Occipital lobe (tissue), 2 donors: ENCODE results near the gene CASP8. TPM values are rescaled to one million over a fixed set of nuclear protein-coding genes. Genes with fewer than 3 reads are reported as not detected.
"Not testable (repeated sequence)": the region's sequence is repeated elsewhere in the genome, so short reads cannot be mapped to it uniquely, and the experiment has no call there.

Experiments
- DNase-seq: peaks from one replicate; lab custom pipeline; 2025; lab: John Stamatoyannopoulos, UW
- total RNA-seq: library from RNA; depleted of rRNA; stranded (reverse); fragments of >200 nt; gene quantifications from one replicate; pipeline ENCODE4 v1.2.3, GENCODE V29; 2014

The CASP8 gene
- total RNA-seq, 1 donor from 2014 or later = 2.2 TPM

DNA sequence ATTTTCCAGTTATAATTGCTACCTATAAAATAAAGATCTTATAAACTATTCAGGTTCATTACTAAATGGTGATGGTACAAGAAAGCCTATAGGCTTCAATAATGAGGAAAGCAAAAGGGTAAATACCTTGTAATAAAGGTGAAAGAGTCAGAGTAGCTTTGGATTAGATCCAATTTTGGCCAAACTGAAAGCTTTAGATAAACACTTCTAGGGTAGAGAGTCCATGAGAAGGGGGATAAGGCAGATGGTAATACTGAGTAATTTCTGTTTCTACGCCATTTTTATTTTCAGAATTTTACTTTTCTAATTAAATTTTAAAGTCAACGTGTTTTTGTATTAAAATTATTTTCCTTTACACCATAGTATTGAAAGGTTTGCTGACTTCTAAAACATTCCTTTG lies 9.4 kb downstream of the CASP8 start:
- DNase-seq = no peak

DNA sequence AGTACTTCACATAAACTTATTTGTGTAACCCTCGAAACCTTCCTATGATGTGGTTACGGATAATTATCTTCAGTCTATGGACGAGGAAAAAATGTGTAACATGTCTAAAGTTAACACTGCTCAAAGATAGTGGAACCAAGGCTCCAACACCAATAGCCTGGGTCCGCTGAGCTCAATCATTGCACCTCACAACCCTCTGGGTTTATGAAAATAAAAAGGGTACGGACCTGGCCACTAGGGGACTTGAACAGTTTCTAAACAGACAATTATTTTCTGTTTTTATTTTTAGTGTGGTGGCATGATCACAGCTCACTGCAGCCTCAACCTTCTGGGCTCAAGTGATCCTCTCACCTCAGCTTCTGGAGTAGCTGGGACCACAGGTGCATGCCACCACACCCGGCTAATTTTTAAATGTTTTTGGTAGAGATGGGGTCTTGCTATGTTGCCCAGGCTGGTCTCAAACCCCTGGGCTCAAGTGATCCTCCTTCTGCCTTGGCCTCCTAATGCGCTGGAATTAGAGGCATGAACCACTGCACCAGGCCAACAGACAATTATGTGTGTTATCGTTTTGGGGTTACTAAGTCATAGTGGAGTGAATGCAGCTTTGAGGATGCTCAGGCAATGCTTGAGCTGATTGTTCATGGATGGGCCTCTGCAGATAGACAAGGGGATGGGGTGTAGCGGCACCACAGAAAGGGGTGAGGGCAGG lies 10.1 kb downstream of the CASP8 start:
- no peak for DNase-seq

DNA sequence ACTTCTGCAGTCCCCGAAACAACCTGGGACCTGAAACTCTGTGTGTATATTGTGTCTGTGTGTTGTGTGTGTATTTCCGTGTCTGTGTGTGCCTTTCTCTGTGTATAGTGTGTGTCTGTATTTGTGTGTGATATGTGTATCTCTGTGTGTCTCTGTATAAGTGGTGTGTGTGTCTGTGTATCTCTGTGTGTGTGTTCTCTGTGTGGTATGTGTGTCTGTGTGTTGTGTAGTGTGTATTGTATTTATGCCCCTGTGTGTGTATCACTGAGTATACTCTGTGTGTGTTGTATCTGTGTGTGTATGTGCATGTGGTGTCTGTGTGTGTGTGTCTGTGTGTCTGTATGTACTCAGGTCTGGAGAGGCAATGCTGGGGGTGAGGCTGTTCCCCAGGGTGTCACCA lies 11.6 kb downstream of the CASP8 start:
- DNase-seq = no peak

DNA sequence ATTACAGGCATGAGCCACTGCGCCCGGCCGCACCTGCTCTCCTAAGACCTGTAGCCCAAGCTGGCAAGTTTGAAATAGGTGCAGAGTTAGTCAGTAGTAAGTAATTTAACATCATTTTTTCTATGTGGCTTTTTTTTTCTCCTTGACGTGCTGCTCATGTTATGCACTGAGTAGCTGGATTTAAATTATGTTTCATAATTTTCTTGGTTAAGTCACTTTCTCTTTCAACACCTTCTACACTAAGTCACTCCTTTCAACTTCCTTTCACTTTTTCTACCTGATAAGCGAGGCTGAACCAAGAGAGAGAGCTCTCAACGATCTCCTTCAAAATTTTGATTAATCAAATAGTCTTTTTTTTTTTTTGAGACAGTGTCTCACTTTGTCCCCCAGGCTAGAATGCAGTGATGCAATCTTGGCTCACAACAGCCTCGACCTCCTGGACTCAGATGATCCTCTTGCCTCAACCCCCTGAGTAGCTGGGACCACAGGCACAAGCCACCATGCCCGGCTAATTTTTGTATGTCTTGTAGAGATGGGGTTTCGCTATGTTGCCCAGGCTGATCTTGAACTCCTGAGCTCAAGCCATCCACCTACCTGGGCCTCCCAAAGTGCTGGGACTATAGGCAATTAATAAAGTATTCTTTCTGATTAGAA lies 13.1 kb downstream of the CASP8 start:
- no peak for DNase-seq

DNA sequence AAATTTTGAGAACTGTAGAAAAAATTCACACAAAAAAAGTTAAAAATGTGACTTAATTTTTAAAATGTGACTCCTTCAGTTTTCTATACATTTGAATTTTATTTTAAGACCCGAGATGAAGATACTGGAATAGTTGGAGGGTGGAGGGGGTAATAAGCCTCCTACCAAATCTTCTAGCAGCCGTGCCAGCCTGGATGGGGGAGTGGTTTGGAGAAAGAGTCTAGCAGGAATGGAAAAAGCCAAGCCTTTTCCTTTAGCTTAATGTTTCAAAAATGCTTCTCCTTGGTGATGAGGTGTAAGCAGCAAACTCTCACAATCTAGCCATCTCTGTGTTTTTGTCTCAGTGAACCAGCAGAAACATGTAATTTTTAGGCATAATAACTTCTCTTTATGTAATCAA lies 14.7 kb downstream of the CASP8 start:
- DNase-seq = no peak

DNA sequence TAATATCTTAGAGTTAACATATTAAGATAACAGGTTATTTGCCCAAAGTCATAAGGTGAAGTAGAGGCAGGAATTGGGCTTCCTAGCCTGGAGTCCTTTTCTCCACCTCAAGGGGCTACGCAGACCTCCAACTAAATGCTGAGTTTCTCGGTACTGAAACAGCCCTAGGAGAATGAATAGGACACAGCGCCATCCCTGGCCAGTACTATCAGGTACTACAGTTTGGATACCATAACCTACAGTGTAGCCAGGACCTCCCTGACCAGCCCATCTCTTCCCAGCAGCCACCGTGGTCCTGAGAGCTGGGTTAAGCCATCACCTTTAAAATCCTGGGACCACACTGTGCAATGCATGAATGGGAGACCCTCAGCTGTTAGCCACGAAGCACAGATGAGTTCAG lies 15.7 kb downstream of the CASP8 start:
- DNase-seq = no peak

DNA sequence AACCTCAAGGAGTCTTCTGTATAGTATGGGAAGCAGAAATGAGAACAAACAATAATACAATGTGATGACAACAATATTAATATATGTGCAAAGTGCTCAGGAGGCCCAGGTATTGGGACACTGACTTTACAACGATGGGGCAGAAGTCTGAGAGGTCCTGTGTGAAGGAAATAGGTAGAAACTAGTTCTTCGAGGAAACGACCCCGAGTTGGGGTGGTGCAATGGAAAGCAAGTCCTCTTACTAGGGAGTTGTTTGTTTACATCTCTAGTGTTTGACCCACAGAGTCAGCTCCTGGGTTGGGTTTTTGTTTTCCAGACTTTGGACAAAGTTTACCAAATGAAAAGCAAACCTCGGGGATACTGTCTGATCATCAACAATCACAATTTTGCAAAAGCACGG lies 16.2 kb downstream of the CASP8 start:
- DNase-seq = no peak

DNA sequence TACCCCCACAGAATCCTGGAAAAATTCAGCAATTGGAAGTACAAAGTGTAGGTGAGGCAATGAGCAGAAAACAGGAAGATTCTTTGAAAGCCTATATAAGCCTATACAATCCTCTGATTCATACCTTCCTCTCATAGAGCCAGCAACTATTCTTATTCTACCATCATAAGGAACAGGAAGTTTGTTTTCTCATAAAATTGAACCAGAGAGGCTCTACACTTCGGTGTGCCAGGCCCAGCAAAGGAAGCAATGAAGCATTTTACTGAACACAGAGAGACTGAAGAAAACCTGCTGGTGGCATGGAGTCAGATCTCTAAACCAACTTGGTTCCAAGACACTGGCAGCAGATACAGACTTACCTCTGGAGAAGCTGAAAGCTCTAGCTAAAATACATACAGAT lies 18.7 kb downstream of the CASP8 start:
- DNase-seq = no peak

DNA sequence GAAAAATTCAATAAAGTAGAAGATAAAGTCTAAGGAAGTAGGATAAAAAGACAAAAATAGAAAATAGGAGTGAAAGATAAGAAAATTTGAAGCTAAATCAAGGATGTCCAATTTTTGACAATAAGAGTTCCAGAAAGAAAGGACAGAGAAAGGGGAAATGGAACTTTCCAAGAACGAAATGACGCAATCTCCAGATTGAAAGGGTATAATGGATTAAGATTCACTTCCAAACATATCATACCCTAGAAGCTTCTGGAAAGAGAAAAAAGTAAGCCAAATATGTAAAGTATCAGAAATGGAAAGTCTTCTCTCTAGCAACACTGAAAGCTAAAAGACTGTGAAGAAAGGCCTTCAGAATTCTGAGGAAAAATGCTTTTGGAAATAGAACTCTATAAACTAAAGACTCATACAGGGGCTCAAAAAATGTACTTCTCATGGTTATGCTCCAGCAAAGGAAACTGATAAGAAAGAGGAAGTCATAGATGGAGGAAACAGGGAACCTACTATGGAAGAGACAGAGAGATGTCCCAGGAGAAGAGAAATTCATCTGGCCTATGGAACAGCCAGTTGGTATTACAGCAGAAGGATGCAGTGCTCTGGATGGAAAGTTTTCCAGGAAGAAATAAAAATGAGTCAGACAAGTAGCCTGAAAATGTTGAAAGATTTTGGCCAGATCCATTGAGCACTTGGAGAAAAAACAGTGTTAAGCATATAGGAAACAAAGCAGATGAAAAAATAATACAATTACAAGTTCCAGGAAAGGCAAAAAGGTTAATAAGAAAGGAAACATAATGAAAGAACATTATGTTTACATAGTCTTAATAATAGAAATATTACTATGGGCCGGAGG lies 20.1 kb downstream of the CASP8 start:
- DNase-seq = no peak

DNA sequence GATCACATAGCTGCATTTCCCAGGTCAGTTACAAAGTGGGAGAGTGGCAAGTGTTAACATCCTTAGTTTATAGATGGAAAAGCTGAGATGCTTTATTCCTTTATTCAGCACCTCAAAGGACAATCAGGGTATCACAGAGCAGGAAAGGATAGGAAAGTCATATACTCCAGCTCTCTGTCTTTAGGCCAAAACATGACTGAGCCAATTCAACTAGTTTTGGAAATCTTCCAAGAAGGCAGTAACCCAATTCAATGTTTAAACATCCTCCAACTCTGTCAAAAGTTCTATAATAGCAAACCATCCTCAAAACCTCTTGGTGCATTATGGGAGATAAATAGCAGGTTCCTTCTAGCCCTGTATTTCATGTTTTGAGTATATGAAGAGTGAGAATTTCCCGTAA lies 25.2 kb downstream of the CASP8 start:
- no peak for DNase-seq

DNA sequence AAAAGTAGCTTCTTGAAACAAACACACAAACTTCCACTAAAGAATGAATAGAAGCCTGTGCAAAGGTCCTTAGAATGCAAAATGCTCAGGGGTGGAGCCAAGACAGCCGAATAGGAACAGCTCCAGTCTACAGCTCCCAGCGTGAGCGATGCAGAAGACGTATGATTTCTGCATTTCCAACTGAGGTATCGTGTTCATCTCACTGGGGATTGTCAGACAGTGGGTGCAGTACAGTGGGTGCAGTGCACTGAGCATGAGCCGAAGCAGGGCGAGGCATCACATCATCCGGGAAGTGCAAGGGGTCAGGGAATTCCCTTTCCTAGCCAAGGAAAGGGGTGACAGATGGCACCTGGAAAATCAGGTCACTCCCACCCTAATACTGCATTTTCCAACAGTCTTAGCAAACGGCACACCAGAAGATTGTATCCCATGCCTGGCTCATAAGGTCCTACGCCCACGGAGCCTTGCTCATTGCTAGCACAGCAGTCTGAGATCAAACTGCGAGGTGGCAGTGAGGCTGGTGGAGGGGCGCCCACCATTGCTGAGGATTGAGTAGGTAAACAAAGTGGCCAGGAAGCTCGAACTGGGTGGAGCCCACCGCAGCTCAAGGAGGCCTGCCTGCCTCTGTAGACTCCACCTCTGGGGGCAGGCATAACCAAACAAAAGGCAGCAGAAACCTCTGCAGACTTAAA lies 30.3 kb downstream of the CASP8 start:
- DNase-seq = not testable (repeated sequence)

DNA sequence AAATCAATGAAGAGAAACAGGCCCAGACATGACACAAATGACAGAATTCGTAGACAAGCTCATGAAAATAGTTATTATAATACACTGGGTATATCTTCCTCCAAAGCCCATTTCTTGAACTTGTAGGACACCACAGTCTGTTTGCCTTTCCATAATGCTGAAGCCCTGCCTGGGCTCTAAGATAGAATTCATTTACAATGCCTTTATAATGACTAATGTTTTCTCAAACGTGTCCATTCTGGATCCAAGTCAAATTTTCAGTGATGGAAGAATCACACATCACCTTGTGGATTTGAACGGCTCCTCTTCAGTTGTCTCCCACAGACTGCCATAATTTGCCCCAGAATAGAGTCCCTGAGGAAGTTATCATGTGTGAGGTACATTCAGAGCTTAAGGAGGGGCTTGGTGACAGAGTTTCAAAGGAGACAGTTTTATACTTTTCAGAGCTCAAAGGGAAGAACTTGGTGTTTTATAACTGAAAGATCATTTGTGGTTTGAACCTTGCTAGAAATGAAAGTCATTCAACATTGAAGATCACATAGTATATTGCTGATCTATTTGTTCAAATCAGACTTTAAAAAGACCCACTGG lies 38.2 kb downstream of the CASP8 start:
- no peak for DNase-seq

DNA sequence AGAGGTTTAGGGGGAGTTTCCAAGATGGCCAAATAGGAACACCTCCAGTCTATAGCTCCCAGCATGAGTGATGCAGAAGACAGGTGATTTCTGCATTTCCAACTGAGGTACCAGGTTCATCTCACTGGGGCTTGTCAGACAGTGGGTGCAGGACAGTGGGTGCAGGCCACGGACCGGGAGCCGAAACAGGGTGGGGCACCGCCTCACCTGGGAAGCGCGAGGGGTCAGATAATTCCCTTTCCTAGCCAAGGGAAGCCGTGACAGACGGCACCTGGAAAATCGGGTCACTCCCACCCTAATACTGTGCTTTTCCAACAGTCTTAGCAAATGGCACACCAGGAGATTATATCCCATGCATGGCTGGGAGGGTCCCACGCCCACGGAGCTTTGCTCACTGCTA lies 39.6 kb downstream of the CASP8 start:
- not testable (repeated sequence) for DNase-seq

DNA sequence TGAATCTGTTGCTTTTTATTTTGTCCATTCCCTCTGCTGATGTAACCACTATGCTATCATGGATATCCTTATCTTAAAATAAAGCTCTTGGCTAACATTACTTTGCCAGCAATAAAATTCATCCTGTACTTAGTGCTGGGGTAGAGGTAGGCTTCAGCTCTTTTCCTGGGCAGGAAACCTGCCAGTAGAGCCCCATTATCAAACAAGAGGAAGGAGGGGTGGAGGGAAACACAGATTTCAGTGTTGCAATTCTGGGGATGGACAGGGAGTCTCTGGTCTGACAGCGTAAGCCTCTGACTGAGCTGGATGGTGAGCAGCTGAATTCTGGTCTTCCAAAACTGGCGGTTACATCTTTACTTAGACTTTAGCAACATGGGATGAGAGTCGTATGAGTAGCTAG lies 47.5 kb downstream of the CASP8 start:
- no peak for DNase-seq

DNA sequence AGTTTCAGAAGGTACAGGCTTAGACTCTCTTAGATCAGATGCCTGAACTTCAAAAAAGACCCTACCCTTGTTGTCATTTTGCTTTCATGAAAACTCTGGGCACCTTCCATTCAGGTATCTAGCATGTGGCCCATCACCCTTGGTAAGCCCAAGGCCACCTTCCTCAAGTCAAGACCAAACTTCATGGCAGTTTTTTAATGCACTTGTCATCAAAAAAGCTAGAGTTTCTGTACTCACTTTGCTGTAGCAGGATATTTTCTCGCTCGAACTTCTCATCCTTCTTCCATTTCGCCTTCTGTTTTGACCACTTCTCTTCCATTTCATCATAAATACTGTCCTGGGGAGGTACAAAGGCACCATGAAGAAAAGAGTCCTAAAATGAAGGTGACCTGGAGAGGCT lies 48.6 kb downstream of the CASP8 start:
- DNase-seq = no peak

DNA sequence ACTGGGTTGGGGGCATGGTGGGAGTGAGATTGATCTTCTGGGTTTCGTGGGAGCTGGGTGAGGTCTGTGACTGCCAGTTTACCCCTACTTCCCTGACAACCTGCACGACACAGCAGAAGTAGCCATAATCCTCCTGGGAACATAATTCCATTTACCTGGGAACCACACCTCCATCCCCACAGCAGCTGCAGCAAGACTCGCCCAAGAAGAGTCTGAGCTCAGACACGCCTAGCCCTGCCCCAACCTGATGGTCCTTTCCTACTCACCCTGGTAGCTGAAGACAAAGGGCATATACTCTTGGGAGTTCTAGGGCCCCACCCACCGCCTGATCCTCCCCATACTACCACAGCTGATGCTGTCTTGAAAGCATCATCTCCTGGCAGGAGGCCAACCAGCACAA lies 53.0 kb downstream of the CASP8 start:
- no peak for DNase-seq

DNA sequence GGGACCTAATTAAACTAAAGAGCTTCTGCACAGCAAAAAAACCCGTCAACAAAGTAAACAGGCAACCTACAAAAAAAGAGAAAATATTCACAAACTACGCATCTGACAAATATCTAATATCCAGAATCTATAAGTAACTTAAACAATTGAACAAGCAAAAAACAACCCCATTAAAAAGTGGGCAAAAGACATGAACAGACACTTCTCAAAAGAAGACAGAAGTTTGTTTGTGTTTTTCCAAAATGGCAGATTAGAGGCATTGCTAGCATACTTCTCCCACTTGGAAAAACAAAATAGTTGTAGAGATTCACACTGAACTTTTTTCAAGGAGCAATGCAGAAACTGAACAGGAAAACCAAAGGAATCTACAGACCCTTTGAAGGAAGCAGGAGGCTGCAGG lies 59.2 kb downstream of the CASP8 start:
- DNase-seq = no peak

DNA sequence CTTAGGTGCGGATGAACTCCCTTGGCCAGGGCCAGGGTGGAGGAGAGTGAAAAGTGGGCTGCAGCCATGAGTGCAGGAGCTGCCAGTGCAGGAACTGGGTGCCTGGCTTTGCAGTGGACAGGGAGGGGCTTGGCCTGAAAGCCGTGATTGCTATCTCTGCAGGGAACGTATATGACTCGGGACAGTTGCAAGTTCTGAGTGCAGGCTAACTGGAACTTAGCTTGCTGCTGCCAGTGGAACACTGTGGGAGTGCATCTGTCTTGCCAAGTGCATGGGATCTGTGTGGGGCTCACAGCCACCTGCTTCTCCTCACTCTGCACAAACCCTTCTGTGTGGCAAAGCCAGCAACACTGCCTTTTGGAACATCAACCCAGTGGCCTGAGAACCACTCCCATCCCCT lies 59.9 kb downstream of the CASP8 start:
- DNase-seq = no peak

DNA sequence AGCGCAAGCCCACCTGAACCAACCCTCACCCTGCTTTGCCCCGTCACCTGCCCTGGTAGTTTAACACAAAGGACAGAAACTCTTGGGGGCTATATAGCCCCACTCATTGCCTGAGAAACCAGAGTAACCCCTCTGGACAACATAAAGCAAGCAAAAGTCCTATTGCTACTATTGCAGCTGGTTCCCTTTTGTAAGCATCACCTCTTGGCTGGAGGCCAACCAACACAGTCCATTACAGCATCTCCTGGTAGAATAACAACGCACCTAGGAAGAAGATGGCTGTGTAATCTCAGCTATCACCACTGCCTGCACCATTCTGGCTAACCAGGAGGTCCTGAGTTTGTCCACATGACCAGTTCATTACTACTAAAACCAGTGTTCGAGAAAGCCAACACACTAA lies 60.4 kb downstream of the CASP8 start:
- DNase-seq = no peak

DNA sequence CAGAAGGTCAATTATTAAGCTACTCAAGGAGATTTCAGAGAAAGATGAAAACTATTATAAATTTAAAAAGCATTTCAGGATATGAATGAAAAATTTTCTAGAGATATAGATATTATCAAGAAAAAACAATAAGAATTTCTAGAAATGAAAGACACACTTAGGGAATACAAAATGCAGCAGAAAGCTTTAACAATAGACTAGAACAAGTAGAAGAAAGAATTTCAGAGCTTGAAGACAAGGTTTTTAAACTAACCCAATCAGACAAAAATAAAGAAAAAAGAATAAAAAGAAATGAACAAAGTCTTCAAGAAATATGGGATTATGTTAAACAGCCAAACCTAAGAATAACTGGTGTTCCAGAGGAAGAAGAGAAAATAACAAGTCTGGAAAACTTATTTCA lies 62.4 kb downstream of the CASP8 start:
- no peak for DNase-seq

DNA sequence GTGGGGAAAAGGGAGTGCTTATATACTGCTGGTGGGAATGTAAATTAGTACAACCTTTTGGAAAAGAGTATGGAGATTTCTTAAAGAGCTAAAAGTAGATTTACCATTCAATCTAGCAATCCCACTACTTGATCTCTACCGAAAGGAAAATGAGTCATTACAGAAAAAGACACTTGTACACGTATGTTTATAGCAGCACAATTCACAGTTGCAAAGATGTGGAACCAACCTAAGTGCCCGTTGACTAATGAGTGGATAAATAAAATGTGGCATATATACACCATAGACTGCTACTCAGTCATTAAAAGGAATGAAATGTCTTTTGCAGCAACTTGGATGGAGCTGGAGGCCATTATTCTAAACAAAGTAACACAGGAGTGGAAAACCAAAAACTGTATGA lies 67.3 kb downstream of the CASP8 start:
- DNase-seq = no peak

DNA sequence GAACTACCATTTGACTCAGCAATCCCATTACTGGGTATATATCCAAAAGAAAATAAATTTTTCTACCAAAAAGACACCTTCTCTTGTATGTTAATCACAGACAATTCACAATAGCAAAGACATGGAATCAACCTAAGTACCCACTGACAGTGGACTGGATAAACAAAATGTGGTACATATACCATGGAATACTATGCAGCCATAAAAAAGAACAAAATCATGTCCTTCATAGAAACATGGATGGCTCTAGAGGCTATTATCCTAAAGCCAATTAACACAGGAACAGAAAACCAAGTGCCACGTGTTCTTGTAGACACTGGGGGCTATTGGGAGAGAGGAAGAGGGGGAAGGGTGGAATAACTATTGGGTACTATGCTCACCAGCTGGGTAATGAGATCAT lies 69.1 kb downstream of the CASP8 start:
- no peak for DNase-seq
